Right atrium auricular region (tissue), 2 donors: ENCODE results near the gene SLC6A15. TPM values are rescaled to one million over a fixed set of nuclear protein-coding genes. Genes with fewer than 3 reads are reported as not detected.

Experiments used
- DNase-seq: peaks from one replicate; pipeline ENCODE4 v3.0.0-alpha.2; 2019; ENCODE audit warnings: low spot score
- H3K27ac ChIP-seq, 2 donors: fragments of 200-600 bp; sonication (generic); 1 replicate in 1 of 2; 2 replicates in 1 of 2; pipeline ENCODE4 v1.5.1; 2016 to 2019
- H3K27me3 ChIP-seq, 2 donors: fragments of 200-600 bp; sonication (generic); one replicate each; pipeline versions ENCODE4 v1.5.1 to v1.6.0; 2017 to 2019
- H3K36me3 ChIP-seq: fragments of 200-600 bp; sonication (generic); one replicate; pipeline ENCODE4 v1.5.1; 2016
- H3K4me1 ChIP-seq, 2 donors: fragments of 200-600 bp; sonication (generic); one replicate each; pipeline versions ENCODE4 v1.5.1 to v1.6.0; 2017 to 2019
- H3K4me3 ChIP-seq, 2 donors: fragments of 200-600 bp; sonication (generic); 1 replicate in 1 of 2; 2 replicates in 1 of 2; pipeline ENCODE4 v1.5.1; 2017 to 2019; ENCODE audit warnings: mild to moderate bottlenecking in 1 of 2, moderate library complexity in 1 of 2
- H3K9me3 ChIP-seq, 2 donors: fragments of 200-600 bp; sonication (generic); one replicate each; pipeline ENCODE4 v1.5.1; 2019
- total RNA-seq, 2 donors: library from RNA; depleted of rRNA; stranded (reverse); fragments of >200 nt; gene quantifications; one replicate each; pipeline ENCODE4 v1.1.0, GENCODE V29; 2016
- TF ChIP-seq, protein P1 (sequence below), 2 donors: fragments of 200-600 bp; sonication (generic); IDR thresholded peaks; one replicate each; pipeline ENCODE4 v1.5.1; 2019; ENCODE audit warnings: antibody characterized with exemption in 2 of 2

Gene SLC6A15
- total RNA-seq, 2 donors from 2014 or later = not detected

DNA sequence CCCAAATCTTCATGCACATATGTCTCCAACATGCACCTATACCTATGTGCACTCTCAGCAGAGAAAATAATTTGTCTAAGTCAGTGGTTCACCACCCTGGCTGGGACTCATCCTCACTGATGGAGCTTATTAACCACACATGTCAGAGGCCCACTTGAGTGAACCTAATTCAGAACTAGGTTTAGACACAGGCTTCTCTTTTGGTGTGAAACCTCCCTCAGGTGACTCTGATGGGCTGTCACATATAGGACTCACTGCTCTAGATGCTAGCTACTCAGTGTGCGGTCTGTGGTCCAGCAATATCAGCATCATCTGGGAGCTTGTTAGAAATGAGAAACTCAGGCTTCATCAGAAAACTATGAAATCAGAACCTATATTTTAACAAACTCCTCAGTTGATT is 85.7 kb downstream of the SLC6A15 start:
- H3K27ac ChIP-seq = no peak overlapping the region
- no peak for DNase-seq
- H3K4me1 ChIP-seq = no peaks in the 10 kb centered on the region
- H3K9me3 ChIP-seq = no peaks in the 10 kb centered on the region
- H3K4me3 ChIP-seq = no peak overlapping the region
- TF ChIP-seq, protein P1, sequence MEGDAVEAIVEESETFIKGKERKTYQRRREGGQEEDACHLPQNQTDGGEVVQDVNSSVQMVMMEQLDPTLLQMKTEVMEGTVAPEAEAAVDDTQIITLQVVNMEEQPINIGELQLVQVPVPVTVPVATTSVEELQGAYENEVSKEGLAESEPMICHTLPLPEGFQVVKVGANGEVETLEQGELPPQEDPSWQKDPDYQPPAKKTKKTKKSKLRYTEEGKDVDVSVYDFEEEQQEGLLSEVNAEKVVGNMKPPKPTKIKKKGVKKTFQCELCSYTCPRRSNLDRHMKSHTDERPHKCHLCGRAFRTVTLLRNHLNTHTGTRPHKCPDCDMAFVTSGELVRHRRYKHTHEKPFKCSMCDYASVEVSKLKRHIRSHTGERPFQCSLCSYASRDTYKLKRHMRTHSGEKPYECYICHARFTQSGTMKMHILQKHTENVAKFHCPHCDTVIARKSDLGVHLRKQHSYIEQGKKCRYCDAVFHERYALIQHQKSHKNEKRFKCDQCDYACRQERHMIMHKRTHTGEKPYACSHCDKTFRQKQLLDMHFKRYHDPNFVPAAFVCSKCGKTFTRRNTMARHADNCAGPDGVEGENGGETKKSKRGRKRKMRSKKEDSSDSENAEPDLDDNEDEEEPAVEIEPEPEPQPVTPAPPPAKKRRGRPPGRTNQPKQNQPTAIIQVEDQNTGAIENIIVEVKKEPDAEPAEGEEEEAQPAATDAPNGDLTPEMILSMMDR (IDR thresholded peaks at IDR 0.05) = no peak
- no peaks in the 10 kb centered on the region for H3K27me3 ChIP-seq
- no peaks in the 10 kb centered on the region for H3K36me3 ChIP-seq

DNA sequence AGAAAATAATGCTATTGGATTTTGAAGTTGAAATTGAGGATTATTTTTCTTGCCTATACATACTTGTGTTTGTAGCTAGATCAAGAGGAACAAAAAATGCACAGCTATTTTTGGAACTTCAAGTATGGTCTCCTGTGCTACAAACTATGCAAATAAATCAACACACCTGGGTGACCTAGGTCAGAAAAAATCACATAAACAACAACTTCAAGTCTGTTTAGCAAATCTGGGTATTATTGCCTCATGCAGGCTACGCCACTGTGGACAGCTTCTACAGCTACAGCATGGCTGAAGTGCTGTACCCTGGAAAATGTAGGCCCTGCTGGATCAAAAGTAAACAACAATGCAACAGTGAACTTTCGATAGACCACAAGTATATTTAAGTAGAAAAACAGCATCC is 87.5 kb downstream of the SLC6A15 start:
- TF ChIP-seq, protein P1 (IDR thresholded peaks at IDR 0.05) = no peak
- no peaks in the 10 kb centered on the region for H3K9me3 ChIP-seq
- no peaks in the 10 kb centered on the region for H3K4me1 ChIP-seq
- H3K27ac ChIP-seq = no peak overlapping the region
- no peak overlapping the region for H3K4me3 ChIP-seq
- DNase-seq = no peak
- no peaks in the 10 kb centered on the region for H3K36me3 ChIP-seq
- no peaks in the 10 kb centered on the region for H3K27me3 ChIP-seq

DNA sequence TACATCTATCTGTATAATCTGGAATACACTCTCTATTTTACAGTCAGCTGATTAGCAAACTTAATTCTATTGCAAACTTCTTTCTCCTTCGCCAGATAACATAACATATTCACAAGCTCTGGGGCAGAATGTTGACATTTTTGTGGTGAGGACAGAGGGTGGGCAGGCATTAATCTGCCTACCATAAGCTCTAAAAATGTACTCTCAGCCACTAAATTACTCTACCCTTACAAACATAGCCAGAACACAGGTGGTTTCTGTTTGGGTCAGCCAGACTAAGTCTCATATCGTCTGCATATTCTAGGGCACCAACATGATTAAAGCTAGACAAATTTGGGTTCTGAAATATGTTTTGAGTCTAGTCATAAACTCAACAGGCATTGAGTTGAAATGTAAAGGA is 90.1 kb downstream of the SLC6A15 start:
- no peak overlapping the region for H3K4me3 ChIP-seq
- H3K27me3 ChIP-seq = no peaks in the 10 kb centered on the region
- H3K27ac ChIP-seq = no peak overlapping the region
- H3K9me3 ChIP-seq = no peaks in the 10 kb centered on the region
- TF ChIP-seq, protein P1 (IDR thresholded peaks at IDR 0.05) = no peak
- no peaks in the 10 kb centered on the region for H3K36me3 ChIP-seq
- no peak for DNase-seq
- H3K4me1 ChIP-seq = no peaks in the 10 kb centered on the region

DNA sequence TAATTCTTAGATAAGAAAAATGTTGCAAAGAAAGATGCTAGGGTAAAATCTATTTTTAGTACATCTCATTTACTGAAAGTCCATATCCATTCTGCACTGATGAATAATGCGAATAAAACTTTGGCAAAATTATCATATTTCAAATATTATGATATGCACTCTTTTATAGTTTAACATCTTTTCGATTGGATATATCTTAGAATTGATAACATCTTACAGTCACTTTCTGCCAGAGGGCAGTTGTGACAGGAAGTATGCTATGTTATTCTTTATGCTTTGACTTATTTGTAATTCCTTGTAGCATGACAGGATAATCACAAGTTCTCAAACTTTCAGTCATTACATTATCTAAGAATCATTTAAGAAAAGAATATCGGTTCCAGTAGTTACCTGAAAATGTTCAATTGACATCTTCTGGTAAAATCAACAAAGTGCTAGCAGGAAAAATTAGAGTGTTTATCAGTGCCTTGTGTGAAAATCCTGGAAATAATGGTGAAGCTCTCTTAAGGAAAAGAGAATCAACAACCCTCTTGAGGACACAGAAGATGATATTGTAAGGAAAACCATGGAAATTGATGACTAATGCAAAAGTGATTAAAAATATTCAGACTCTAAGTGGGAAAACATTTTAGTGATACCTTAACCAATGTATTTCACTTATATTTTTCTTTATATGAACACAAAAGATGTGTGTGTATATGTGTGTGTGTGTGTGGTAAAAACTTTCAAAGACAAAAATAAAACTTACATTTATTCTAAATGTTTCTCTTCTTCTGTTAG is 95.5 kb downstream of the SLC6A15 start:
- TF ChIP-seq, protein P1 (IDR thresholded peaks at IDR 0.05) = no peak
- no peaks in the 10 kb centered on the region for H3K9me3 ChIP-seq
- no peaks in the 10 kb centered on the region for H3K4me1 ChIP-seq

DNA sequence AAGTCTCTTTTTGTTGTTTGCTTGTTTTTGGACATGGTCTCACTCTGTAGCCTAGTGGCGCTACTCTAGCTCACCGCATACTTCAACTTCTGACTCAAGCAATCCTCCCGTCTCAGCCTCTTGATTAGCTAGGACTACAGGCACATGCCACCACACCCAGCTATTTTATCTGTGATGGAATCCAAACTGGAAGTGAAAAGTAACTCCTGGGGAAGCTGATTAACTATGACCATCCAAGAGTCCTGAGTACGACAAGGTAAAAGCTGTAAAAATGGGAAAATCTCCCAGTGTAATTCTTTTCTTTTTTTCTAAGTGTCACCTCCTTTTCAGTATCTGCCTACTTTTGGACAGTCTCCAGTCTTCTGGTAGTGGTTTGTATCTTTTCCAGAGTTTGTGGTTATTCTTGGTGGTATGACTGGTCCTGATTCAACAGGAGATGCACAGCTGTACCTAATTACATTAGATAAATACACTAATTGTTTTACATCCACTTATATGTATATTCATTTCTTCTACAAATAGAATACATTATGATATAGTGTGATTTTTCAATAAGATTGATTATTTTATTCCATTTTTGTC is 97.8 kb downstream of the SLC6A15 start:
- H3K36me3 ChIP-seq = no peaks in the 10 kb centered on the region
- TF ChIP-seq, protein P1 (IDR thresholded peaks at IDR 0.05) = no peak
- no peak overlapping the region for H3K27ac ChIP-seq
- no peaks in the 10 kb centered on the region for H3K9me3 ChIP-seq
- no peaks in the 10 kb centered on the region for H3K27me3 ChIP-seq
- no peak overlapping the region for H3K4me3 ChIP-seq
- DNase-seq = no peak
- H3K4me1 ChIP-seq = no peaks in the 10 kb centered on the region

More for the DNA sequence above, 95.5 kb downstream of the SLC6A15 start:
- Histone ChIP-seq H3K27me3 (no peaks in the 10 kb centered on the region), H3K27ac (no peak overlapping the region), H3K36me3 (no peaks in the 10 kb centered on the region), H3K4me3 (no peak overlapping the region)
- DNase-seq = no peak
